Activated naive CD8-positive, alpha-beta T cell treated with anti-CD3 and anti-CD28 coated beads for 36 hours (primary cell): ENCODE data around the gene AFG1L. TPM values are rescaled to one million over a fixed set of nuclear protein-coding genes. Genes with fewer than 3 reads are reported as not detected.
"Not testable (repeated sequence)": the region's sequence is repeated elsewhere in the genome, so short reads cannot be mapped to it uniquely, and the experiment has no call there.

ENCODE experiments used
- DNase-seq: peaks from one replicate; pipeline ENCODE4 v3.0.0; 2021
- H3K27ac Mint-ChIP-seq: one replicate; pipeline ENCODE4 v1.8.0; 2022; ENCODE audit warnings: mild to moderate bottlenecking, moderate library complexity, mixed read lengths
- H3K27me3 Mint-ChIP-seq: one replicate; pipeline ENCODE4 v1.8.0; 2022; ENCODE audit warnings: mild to moderate bottlenecking, mixed read lengths
- H3K36me3 Mint-ChIP-seq: one replicate; pipeline ENCODE4 v1.8.0; 2021; ENCODE audit warnings: mild to moderate bottlenecking, mixed read lengths
- H3K4me1 Mint-ChIP-seq: one replicate; pipeline ENCODE4 v1.8.0; 2021; ENCODE audit warnings: mixed read lengths
- H3K4me3 Mint-ChIP-seq: one replicate; pipeline ENCODE4 v1.8.0; 2022; ENCODE audit warnings: mild to moderate bottlenecking, moderate library complexity, mixed read lengths
- H3K9me3 Mint-ChIP-seq: one replicate; pipeline ENCODE4 v1.8.0; 2022; ENCODE audit warnings: mixed read lengths
- total RNA-seq, 2 experiments: library from RNA; stranded (reverse); gene quantifications; one replicate each; pipeline ENCODE4 v1.2.3, GENCODE V29; 2021

AFG1L gene
- total RNA-seq, 2 experiments from 2014 or later = 4.0 to 4.6 TPM

DNA sequence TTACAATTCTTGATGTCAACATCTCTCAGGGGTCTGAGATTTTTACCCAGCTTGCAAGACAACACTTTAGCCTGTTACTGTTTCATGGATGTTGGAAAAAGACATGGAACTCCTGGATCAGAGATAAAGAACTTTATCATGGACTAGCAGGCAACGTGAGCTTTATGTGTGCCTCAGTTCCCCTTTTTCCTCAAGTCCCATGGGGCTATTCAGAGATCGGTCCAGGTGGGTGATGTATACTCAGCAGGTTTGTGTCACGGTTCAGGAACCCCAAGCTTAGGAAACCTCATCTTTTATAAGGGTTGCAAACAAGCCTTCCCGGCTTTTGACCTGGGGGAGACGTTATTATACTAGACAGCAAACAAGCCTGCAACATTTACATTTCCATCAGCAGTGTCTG, 15.0 kb downstream of the AFG1L start:
- H3K36me3 Mint-ChIP-seq = peaks cover 2% of the 10 kb centered on the region
- no peaks in the 10 kb centered on the region for H3K9me3 Mint-ChIP-seq
- H3K27me3 Mint-ChIP-seq = no peaks in the 10 kb centered on the region
- no peak overlapping the region for H3K4me3 Mint-ChIP-seq
- no peaks in the 10 kb centered on the region for H3K4me1 Mint-ChIP-seq
- DNase-seq = no peak
- no peak overlapping the region for H3K27ac Mint-ChIP-seq

DNA sequence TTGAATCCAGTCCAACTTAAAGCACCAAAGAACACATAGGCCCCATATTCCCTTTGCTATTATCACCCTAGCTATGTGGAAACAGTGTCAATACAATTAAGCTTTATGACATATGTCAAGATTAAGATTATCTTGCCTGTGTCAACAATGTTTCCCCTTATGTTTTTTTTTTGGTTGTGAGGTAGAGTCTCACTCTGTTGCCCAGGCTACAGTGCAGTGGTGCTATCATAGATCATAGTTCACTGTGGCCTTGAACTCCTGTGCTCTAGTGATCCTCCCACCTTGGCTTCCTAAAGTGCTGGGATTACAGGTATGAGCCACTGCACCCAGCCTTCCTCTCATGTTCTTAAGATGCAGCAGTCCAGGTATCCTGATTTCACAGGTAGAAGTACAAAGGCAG, 17.8 kb downstream of the AFG1L start:
- Mint-ChIP-seq H3K27ac (no peak overlapping the region), H3K27me3 (no peaks in the 10 kb centered on the region), H3K4me3 (no peak overlapping the region), H3K9me3 (no peaks in the 10 kb centered on the region), H3K36me3 (peaks cover 2% of the 10 kb centered on the region), H3K4me1 (no peaks in the 10 kb centered on the region)
- DNase-seq = no peak

DNA sequence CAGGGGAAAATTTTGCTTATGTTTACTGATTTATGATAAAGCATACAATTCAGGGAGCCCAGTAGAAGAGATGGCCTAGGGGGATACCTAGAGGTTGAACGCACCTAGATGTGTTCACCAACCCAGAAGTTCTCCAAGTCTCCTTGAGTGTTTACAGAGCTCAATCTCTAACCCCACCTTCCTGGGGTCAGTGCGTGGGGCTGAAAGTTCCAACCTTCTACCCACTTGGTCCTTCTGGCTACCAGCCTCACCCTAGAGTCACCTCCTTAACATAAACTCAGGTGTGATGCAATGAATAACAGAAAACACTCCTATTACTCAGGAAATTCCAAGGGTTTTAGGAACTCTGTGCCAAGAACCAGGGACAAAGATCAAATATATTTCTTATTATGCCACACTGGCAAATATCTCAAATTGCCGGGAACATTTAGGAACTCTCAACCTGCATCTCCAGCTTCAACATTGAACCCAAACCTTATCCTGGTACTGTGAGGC, 26.4 kb downstream of the AFG1L start:
- no peaks in the 10 kb centered on the region for H3K4me1 Mint-ChIP-seq
- no peaks in the 10 kb centered on the region for H3K27me3 Mint-ChIP-seq
- no peak overlapping the region for H3K4me3 Mint-ChIP-seq
- H3K9me3 Mint-ChIP-seq = no peaks in the 10 kb centered on the region
- no peak for DNase-seq
- H3K36me3 Mint-ChIP-seq = peaks cover 12% of the 10 kb centered on the region
- no peak overlapping the region for H3K27ac Mint-ChIP-seq

DNA sequence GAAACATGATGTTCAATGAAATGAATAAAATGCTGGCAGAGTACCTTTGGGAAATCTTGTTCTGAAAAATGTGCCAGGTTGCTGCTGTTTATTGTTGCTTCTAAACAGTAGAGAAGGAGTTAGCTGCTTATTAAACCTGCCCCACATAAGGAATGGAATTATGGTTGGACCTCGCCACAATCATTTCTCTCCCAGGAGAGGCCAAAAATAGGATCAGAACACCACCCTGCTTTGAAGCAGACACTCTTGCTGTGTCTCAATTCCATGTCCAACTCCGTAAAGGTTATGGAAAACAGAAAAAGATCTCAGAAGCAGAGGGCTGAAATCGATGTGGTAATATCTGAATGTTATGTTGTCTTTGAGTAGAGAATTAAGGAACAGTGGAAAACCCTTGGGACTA, 27.9 kb downstream of the AFG1L start:
- Mint-ChIP-seq H3K9me3 (no peaks in the 10 kb centered on the region), H3K4me3 (no peak overlapping the region), H3K27me3 (no peaks in the 10 kb centered on the region), H3K27ac (no peak overlapping the region), H3K4me1 (no peaks in the 10 kb centered on the region), H3K36me3 (peaks cover 18% of the 10 kb centered on the region)
- DNase-seq = no peak

DNA sequence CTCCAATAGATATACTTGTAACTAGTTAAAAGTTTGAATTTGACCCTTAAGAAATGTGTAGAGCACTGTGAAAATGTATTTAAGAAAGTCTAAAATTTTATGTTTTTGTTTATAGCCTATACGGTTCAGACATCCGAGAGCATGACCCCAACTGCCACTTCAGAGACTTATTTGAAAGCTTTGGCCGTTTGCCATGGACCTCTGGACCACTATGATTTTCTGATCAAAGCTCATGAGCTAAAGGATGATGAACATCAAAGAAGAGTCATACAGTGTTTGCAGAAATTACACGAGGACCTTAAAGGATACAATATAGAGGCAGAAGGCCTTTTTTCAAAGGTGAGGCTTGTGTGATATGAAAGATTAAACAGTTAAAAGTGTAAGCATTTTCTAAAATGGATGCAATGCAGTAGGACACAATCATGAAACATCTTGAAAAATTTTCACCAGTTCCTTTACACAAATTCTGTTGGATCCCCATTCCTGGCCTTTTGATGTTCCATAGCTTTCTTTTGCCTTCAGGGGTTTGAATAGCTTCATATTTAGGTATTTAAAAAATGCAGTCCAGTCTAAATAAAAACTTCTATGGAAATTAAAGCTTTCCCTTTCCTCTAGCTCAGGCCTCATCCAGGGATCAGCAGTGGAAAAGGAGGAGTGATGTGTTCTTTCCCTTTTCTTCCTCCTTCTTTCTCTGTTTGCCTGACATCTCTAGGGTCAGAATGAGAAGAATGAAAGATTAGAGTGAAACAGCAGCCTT, 29.0 kb downstream of the AFG1L start:
- peaks cover 21% of the 10 kb centered on the region for H3K36me3 Mint-ChIP-seq
- no peak for DNase-seq
- no peak overlapping the region for H3K4me3 Mint-ChIP-seq
- no peaks in the 10 kb centered on the region for H3K4me1 Mint-ChIP-seq
- no peaks in the 10 kb centered on the region for H3K27me3 Mint-ChIP-seq
- H3K27ac Mint-ChIP-seq = no peak overlapping the region
- no peaks in the 10 kb centered on the region for H3K9me3 Mint-ChIP-seq

DNA sequence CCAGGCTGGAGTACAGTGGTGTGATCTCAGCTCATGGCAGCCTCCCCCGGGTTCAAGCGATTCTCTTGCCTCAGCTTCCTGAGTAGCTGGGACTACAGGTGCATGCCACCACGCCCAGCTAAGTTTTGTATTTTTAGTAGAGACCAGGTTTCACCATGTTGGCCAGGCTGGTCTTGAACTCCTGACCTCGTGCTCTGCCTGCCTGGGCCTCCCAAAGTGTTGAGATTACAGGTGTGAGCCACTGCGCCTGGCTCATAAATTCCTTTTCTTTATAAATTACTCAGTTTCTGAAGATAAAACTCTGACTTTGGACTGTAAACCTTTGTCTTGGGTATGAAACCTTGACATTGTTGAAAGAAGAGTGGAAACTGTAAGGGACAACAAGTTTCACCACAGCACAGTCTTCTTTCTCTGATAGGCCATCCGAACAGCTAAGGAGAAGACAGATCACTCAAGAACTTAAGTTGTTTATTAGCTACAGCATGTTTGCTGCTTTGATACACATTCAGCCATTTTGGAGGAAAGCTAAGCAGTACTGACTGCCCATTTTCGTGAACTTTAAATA, 35.4 kb downstream of the AFG1L start:
- H3K9me3 Mint-ChIP-seq, H3K27me3 Mint-ChIP-seq, H3K4me1 Mint-ChIP-seq, H3K4me3 Mint-ChIP-seq, DNase-seq, H3K27ac Mint-ChIP-seq: not testable (repeated sequence)
- peaks cover 15% of the 10 kb centered on the region for H3K36me3 Mint-ChIP-seq

DNA sequence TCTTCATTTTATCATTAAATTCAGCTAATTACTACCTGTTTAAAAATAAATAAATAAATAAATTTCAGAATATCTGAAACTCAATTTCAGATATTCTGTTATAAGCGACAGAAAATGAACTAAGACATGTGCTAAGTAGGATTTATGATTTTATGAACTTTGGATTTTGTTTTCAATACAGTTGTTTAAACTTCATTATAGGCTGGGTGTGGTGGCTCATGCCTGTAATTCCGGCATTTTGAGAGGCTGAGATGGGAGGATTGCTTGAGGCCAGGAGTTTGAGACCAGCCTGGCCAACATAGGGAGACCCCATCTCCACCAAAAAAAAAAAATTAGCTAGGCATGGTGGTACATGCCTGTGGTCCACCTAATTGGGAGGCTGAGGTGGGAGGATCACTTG, 36.0 kb downstream of the AFG1L start:
- Mint-ChIP-seq H3K36me3 (peaks cover 15% of the 10 kb centered on the region), H3K27me3 (no peaks in the 10 kb centered on the region), H3K27ac (no peak overlapping the region), H3K4me1 (no peaks in the 10 kb centered on the region), H3K4me3 (no peak overlapping the region), H3K9me3 (no peaks in the 10 kb centered on the region)
- no peak for DNase-seq

DNA sequence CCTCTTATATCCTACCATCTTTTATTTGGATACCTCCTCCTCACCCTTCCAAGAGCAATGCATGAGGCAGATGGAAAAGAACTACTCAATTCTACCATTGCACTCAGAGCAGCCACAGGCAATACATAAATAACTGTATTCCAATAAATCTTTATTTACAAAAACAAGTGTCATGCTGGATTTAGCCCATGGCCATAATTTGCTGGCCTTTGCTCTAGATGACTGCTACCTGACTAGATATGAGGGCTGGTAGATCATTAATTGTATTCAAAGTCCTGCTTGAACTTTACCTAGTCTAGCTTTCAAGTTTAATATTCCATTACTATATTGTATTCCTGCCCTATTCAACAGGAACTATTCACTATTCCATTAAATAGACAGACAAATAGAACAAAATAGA, 37.1 kb downstream of the AFG1L start:
- Mint-ChIP-seq H3K27me3 (no peaks in the 10 kb centered on the region), H3K4me3 (no peak overlapping the region), H3K9me3 (no peaks in the 10 kb centered on the region), H3K27ac (no peak overlapping the region), H3K36me3 (peaks cover 11% of the 10 kb centered on the region), H3K4me1 (no peaks in the 10 kb centered on the region)
- no peak for DNase-seq

DNA sequence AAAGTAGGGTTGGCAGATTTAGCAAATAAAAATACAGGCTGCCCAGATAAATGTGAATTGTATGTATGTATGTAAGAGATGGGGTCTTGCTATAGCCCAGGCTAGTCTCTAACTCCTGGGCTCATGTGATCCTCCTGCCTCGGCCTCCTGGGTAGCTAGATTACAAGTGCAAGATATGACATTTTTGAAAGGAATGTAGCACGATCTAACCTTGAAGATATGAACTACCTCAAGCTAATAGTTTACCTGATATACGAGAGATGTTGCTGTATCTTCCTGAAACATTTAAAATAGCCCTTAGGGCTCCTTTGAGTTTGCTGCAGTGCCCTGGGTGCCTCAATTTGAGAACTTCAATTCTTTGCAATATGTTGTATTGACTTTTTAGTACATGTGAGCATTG, 42.1 kb downstream of the AFG1L start:
- no peak overlapping the region for H3K4me3 Mint-ChIP-seq
- no peak overlapping the region for H3K27ac Mint-ChIP-seq
- no peaks in the 10 kb centered on the region for H3K9me3 Mint-ChIP-seq
- H3K27me3 Mint-ChIP-seq = no peaks in the 10 kb centered on the region
- DNase-seq = no peak
- H3K36me3 Mint-ChIP-seq = no peaks in the 10 kb centered on the region
- H3K4me1 Mint-ChIP-seq = no peaks in the 10 kb centered on the region

DNA sequence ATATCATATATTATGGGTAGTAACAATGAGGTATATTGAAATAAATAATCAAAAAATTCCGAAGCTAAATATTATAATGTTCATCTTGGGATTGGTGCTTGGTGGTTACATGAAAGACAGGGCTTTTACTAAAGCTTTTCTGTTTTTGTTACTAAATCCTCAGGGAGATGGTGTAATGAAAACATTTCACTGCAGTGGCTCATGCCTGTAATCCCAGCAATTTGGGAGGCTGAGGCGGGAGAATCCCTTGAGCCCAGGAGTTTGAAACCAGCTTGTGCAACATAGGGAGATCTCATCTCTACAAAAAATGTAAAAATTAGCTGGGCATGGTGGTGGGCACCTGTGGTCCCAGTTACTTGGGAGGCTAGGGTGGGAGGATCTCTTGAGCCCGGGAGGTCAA, 42.9 kb downstream of the AFG1L start:
- no peaks in the 10 kb centered on the region for H3K27me3 Mint-ChIP-seq
- H3K4me3 Mint-ChIP-seq = no peak overlapping the region
- no peaks in the 10 kb centered on the region for H3K4me1 Mint-ChIP-seq
- H3K36me3 Mint-ChIP-seq = no peaks in the 10 kb centered on the region
- no peak overlapping the region for H3K27ac Mint-ChIP-seq
- no peaks in the 10 kb centered on the region for H3K9me3 Mint-ChIP-seq
- no peak for DNase-seq

DNA sequence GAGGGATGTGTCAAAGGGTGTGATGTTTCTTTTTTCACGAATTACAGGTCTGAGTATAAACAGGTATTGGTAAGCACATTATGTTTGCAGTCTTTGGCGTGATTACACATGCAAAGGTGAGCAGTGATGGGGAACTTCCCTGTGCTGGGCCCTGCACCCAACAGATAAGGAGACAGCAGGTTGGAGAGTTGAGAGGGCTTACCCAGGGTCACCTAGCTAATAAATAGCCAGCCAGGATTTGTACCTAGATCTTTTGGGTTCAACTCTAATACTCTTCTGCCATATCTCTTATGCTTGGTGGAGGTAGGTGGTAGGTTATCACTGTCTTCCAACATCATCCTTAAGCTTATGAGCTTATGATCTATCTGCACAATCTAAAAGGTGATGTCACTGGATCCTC, 46.5 kb downstream of the AFG1L start:
- Mint-ChIP-seq H3K36me3 (no peaks in the 10 kb centered on the region), H3K4me3 (no peak overlapping the region)

DNA sequence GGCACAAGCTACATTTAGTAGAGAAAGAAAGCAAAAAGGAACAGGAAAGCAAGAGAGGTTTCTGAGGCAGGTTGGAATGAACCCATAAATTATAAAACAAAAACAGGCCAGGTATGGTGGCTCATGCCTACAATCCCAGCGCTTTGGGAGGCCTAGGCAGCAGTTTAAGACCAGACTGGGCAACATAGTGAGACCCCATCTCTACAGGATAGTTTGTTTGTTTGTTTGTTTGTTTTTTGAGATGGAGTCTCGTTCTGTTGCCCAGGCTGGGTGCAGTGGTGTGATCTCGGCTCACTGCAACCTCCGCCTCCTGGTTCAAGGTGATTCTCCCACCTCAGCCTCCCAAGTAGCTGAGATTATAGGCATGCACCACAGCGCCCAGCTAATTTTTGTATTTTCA, 49.0 kb downstream of the AFG1L start:
- no peaks in the 10 kb centered on the region for H3K27me3 Mint-ChIP-seq
- H3K4me1 Mint-ChIP-seq = peaks cover 10% of the 10 kb centered on the region
- H3K36me3 Mint-ChIP-seq = peaks cover 10% of the 10 kb centered on the region
- H3K27ac Mint-ChIP-seq = no peak overlapping the region
- peaks cover 3% of the 10 kb centered on the region for H3K9me3 Mint-ChIP-seq
- H3K4me3 Mint-ChIP-seq = no peak overlapping the region
- no peak for DNase-seq

More for the DNA sequence above, 46.5 kb downstream of the AFG1L start:
- DNase-seq = no peak
- Mint-ChIP-seq H3K4me1 (peaks cover 3% of the 10 kb centered on the region), H3K27ac (no peak overlapping the region), H3K27me3 (no peaks in the 10 kb centered on the region), H3K9me3 (no peaks in the 10 kb centered on the region)

DNA sequence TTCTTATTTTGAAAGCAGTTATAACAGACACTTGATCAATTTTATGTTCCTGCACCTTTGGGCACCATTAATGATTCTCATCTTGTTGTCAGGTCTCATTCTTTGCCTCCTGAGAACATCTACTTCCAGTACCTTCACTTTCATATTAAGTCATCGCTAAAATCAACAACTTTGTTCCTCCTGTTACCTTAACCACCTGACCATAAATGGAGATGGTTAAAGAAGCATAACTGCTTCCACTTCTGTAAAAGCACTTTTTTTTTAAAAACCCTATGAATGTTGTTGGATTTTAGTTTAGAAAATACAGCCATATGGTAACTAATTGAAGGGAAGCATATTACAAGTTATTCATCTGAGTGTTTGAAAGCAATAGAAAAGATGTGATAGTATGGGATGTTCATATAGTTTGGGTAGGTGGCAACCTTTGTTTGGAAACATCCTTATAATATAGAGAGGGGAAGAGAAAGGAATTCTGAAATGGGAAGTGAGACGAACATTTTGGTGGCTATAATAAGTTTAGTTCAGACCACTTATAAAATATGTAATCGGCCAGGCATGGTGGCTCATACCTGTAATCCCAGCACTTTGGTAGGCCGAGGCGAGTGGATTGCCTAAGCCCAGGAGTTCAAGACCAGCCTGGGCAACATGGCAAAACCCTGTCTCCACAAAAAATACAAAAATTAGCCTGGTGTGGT, 53.9 kb downstream of the AFG1L start:
- Mint-ChIP-seq H3K36me3 (peaks cover 10% of the 10 kb centered on the region), H3K4me3 (peak overlapping the region; percentile 12), H3K4me1 (peaks cover 16% of the 10 kb centered on the region), H3K9me3 (peaks cover 3% of the 10 kb centered on the region), H3K27ac (peak overlapping the region; percentile 82), H3K27me3 (no peaks in the 10 kb centered on the region)
- no peak for DNase-seq

DNA sequence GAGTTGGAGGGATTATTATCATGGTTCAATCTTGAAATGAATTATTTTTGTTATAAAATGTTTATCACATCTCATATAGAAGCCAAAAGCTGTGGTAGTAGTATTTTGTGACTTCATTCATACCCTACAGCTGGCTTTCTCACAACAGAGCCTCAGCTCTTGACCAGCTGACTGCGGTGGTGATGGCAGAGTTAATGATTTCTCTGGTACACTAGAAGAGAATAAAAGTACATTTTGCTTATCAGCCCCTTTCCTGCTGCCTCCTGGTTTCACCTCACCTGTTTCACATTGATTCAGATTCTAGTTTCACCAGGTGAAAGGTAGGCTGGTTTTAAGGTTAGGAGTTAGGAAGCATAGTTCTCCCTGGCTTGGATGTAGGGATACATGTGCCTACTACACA, 55.7 kb downstream of the AFG1L start:
- DNase-seq = no peak
- Mint-ChIP-seq H3K4me3 (no peak overlapping the region), H3K4me1 (peaks cover 16% of the 10 kb centered on the region), H3K27ac (no peak overlapping the region), H3K9me3 (peaks cover 3% of the 10 kb centered on the region), H3K36me3 (peaks cover 10% of the 10 kb centered on the region), H3K27me3 (no peaks in the 10 kb centered on the region)

DNA sequence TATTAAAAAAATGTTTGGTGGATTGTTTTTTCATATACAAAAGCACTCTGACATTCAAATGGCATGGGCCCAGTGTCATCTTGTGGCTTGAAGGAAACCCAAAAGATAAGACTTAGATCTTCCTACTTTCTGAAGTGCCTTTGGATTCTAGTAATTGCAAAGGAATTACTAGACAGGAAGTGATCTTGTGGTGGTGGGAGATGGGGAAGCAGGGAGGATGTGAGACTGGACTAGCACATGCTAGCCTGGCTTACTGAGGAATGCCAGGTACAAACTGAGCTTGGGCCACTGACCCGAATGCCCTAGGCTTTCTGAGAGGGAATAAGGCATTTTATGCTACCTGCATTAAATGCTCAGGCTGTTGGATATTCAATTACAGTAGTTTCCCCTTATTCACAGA, 59.0 kb downstream of the AFG1L start:
- Mint-ChIP-seq H3K9me3 (peaks cover under 1% of the 10 kb centered on the region), H3K36me3 (peaks cover under 1% of the 10 kb centered on the region), H3K27ac (no peak overlapping the region), H3K4me3 (no peak overlapping the region), H3K4me1 (peaks cover 9% of the 10 kb centered on the region), H3K27me3 (no peaks in the 10 kb centered on the region)
- no peak for DNase-seq
